GM20431 (cell line): ENCODE data around the gene KLB.
"Not testable (repeated sequence)": the region's sequence is repeated elsewhere in the genome, so short reads cannot be mapped to it uniquely, and the experiment has no call there.

Experiments
- in situ Hi-C: fragments of 300-500 bp; cut with MseI, MboI; formaldehyde crosslinking; loops from one replicate; pipeline ENCODE4 v1.15.0; 2020; ENCODE audit warnings: low sequenced_read_pairs; ENCODE audit not compliant: unreplicated experiment

The KLB gene

DNA sequence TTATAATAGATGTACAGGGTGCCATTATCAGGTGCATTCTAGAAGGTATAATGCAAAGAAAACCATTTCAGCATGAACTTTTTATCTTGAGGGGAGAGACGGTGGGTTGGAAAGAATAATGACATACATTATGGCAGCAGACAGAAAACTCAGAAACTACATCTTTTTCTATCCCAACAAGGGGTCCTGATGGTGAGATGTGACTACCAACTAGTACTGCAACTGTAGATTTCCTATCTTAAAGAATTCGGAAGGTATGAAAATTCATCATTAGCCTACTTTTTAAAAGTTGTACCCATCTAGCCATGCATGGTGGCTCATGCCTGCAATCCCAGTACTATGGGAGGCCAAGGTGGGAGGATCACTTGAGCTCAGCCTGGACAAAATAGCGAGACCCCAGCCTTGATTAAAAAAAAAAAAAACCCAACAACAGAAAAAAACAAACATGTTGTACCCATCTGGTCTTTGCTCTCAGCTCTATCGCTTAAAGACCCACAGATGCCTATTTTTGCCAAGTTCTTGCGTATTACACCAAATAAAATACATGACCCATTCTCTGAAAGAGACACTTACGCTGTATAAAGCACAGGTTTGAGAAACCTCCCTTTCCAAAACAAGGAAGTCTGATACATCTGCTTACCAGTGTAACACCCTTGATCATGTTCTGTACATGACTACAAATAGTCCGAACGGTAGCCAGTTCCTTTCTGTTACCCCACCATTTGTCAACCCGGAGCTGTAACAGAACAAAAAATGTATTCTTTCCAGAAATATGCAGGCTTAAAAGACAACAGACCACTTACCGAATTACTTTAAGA is 50.4 kb downstream of the KLB start:
- in situ Hi-C loops = no loop called here

DNA sequence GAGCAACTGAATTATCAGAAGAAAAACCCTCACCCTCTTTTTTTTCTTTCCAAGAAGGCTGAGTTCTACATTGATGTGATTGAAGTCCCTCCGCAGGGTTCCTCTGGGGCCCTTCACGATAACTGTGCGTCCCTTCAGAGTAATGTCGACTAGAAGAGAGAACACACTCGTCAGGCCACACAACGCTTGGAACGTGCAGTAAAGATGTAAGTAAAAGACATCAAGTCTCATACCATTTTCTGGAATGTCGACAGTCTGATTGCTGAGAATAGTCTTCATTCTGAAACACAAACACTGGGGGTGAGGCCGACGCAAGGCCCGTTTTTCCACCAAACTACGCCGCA is 51.4 kb downstream of the KLB start:
- in situ Hi-C loops = not testable (repeated sequence)

DNA sequence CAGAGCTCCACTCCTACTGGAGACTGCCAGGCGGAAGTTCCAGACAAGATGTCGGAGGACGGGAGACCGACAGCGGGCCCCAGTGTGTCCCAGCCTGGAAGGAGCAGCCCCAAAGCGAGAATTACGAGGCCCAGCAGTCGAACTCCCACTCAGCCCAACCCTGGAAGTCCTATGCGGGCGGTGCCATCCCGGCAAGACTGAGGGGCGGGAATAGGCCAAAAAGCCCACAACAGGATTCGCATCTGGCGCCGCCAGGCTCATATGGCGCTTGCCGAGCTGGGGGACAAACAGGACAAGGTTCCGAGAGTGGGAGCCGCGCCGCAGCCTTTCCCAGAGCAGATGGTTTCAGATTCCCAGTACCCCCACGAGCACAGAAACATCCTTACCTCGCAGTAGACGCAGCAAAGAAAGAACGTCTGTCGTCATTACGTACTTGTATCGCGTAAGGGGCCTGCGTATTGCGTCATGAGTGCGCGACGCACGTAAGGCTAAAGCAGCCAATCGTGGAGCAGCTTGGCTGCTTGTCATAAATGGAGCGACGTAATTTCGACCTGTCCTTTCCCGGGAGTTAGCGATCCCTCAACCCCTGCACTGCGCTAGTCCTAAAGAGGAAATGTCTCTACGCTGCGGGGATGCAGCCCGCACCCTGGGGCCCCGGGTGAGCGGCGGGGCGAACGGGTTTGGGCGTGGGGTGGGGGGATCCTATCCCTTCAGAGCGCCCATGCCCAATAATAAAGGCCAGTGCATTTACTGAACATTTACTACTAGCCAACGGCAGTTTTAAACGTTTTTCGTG is 52.0 kb downstream of the KLB start, which contains the start of the genes LIAS and RPL9:
TSS of gene LIAS (plus strand) at position 552 of the 796 bp plus-strand sequence. CDS start at position 614, 62 bp downstream.
TSS of gene RPL9 (minus strand) at position 418 of the 796 bp plus-strand sequence. CDS start 483 bp downstream, outside the sequence.
- in situ Hi-C loops = no loop called here

DNA sequence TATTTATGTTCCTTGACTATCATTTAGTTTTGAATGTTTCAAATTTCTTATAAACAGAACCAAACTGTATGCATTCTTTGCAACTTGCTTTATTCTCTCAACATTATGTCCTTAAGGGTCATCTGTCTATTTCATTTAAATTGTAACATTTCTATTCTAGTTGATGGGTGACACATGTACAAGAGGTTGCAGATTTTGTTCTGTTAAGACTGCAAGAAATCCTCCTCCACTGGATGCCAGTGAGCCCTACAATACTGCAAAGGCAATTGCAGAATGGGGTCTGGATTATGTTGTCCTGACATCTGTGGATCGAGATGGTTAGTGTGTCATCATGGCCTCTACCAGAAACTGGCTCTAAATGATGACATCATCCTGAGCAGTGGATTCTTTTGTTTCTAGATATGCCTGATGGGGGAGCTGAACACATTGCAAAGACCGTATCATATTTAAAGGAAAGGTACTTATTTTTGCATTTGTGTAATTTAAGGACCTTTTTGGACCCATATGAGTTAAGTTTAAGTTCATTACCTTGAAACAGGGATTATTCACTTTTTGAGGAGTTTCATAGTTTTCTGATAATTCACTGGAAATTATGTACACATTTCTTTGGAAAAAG is 58.3 kb downstream of the KLB start:
- in situ Hi-C loops = no loop called here

DNA sequence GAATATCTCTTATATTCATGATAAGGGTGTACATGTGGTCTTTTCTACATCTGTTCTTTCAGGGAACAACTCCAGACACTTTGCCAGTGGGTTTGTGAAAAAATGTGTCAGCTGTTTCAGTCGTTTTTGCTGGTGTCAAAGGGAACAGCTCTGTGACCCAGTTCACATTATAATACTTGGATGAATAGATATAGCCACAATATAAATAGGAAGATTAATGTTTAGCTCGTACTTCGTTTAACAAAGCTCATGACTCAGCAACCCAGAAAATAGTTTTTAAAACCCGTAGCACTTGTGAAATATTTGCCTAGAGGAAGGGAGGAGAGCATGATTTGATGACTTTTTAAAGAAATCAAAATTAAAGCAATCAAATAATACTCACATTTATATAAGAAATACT is 60.0 kb downstream of the KLB start:
- in situ Hi-C loops = no loop called here

DNA sequence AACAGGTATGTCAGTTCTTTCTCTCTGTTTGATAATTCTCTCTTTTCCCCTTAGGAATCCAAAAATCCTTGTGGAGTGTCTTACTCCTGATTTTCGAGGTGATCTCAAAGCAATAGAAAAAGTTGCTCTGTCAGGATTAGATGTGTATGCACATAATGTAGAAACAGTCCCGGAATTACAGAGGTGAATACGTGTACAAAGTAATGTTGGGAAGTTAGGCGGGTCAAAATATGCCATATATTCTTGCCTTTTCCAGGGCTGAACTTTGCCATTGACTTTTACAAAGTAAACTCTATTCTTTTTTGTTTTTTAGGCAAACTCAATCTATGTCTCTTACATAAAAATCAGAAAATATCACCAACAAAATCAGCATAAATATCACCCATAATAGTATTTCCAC is 60.7 kb downstream of the KLB start:
- in situ Hi-C loops = no loop called here

GRCh38 chr4:39469429-39470077 is 62.8 kb downstream of the KLB start:
- in situ Hi-C loops = no loop called here

DNA sequence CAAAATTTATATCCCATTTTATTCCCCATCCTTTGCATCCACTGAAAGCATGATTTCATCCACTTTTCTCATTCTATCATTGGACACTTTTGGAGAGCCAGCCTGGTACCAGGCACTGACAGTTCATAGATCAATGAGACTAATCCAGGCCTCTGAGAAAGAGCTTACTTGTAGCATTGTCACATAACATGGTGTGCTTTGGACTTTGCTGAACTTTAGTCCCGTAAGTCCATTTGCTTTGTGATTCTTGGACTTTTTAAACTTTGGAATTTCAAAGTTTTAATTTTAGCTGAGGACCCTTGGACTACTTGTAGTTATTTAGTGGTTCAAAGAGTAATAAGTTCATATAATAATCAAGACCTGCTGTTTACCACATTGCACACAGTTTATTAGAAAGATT is 63.7 kb downstream of the KLB start:
- in situ Hi-C loops = no loop called here

GRCh38 chr4:39472396-39472795 is 65.7 kb downstream of the KLB start:
- in situ Hi-C loops = no loop called here

DNA sequence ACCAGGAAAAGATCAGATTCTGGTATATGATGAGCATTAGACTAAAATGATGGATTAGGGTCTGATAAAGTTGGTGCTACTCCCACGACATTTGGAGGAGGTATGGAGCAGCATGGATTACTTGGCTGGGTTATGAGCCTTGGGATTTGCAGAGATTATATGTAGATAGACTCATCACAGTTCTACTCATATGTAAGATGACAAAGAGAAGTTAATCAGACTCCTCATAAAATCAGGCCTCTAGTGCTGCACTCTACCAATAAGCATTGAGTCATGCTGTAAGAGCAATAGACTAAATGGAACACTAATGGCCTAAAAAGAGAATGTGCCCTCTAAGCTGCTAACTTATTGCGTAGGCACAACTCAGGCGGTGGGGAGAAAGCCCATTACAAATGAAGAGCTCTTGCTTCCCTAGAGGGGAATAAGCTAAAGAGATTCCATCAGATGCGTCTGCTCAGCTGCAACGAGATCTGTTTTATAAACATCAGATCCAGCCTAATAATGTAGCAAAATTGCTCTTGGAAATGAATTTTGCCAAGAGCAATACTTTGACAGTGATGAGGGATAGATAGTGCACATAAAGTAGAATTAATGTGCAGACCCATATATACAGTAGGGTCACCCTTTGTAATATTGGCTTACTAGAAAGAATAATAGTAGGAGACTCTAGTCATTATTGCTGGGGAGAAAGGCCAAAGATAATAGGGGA is 69.6 kb downstream of the KLB start:
- in situ Hi-C loops = loop anchor here (25.0 kb wide), 1 partner anchor 511 kb away; the partner anchor contains the start of gene PDS5A

- in situ Hi-C loops = loop anchor here (25.0 kb wide), 1 partner anchor 507 kb away; the partner anchor contains the start of gene PDS5A
Observed at GRCh38 chr4:39480251-39480650, 73.5 kb downstream of the KLB start.

DNA sequence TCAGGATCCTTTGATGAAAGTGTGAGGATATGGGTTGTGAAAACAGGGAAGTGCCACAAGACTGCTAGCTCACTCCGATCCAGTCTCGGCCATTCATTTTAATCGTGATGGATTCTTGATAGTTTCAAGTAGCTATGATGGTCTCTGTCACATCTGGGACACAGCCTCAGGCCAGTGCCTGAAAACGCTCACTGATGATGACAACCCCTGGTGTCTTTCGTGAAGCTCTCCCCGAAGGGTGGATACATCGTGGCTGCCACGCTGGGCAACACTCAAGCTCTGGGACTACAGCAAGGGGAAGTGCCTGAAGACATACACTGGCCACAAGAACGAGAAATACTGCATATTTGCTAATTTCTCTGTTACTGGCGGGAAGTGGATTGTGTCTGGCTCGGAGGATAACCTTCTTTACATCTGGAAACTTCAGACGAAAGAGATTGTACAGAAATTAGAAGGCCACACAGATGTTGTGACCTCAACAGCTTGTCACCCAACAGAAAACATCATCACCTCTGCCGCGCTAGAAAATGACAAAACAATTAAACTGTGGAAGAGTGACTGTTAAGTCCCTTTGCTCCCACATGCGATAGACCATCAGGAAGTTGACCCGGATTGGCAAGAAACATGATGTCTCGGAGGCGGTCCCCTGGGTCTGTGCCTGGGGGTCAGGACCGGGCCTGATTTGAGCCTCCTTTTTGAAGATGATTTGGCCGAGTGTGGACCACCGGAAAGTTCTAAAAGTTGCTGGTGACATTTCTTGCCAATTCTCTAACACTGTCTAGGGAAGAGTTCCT is 74.4 kb downstream of the KLB start:
- in situ Hi-C loops = loop anchor here (25.0 kb wide), 1 partner anchor 506 kb away; the partner anchor contains the start of gene PDS5A

DNA sequence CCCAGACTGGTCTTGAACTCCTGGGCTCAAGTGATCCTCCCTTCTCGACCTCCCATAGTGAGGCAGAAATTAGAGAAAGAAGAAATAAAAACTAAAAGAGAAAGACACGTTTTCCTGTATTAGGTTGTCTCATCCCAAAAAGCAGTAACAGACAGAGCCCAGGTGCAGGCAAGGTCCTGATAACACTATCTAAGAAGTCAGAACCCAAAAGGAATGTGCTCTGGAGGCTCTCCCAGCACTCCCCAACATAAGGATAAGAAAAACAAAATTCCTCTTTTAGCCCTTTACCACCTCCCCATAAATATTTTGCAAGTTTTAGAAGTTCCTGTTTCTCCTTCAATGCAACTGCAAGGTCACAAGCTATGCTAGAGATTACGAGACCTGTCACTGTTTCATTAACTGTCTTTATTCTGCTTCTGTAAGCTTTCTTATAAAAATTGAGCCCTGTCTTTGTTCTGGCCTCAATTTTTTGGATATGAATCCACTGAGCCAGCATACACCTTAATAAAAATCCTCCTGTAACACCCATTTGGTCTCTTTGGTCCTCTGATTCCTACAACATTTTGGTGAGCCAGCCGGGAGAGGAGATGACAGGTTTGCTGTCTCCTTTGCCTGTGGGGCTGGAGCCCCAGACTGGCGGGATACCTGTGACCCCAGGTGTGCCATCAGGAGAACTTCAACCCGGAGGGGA is 78.0 kb downstream of the KLB start:
- in situ Hi-C loops = loop anchor here (25.0 kb wide), 1 partner anchor 503 kb away; the partner anchor contains the start of gene PDS5A

DNA sequence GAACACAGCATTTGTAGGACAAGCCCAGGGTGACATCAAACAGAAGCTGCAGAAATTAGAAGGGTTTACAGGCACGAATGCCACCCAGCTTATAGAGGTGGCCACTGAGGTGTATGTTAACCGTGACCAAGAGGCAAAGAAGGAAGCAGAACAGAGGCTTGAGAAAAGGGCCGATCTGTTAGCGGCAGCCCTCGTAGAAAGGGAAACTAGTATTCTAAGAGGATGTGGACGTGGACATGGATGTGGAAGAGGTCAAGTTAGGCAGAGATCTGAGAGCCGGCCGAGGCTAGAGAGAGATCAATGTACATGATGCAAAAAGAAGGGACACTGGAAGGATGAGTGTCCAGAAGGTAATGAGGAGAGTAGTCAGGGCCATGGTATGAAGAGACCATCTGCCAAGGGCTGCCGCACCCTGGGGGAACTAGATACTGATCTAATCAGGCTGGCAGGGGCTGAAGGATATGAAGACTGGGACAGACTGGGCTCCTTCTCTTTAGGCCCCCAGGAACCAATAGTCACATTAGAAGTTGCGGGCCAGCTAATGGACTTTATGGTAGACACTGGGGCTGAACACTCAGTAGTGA is 79.6 kb downstream of the KLB start:
- in situ Hi-C loops = loop anchor here (25.0 kb wide), 1 partner anchor 501 kb away; the partner anchor contains the start of gene PDS5A

DNA sequence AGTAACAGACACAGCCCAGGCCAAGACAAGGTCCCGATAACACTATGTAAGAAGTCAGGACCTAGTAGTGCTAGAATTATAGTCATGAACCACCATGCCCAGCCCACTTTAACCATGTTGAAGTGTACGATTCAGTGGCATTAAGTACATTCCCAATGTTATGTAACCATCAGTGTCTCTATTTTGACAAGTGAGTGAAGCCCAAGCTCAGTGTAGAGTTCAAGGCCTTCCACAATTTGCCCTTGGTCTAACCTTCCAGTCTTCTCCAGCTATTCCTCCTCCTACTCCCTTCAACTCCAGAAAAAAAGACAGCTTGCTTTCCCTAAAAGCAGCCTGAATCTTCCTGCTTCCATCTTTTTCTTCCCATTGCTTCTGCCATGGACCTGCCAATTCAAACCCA is 83.6 kb downstream of the KLB start:
- in situ Hi-C loops = loop anchor here (25.0 kb wide), 1 partner anchor 497 kb away; the partner anchor contains the start of gene PDS5A

DNA sequence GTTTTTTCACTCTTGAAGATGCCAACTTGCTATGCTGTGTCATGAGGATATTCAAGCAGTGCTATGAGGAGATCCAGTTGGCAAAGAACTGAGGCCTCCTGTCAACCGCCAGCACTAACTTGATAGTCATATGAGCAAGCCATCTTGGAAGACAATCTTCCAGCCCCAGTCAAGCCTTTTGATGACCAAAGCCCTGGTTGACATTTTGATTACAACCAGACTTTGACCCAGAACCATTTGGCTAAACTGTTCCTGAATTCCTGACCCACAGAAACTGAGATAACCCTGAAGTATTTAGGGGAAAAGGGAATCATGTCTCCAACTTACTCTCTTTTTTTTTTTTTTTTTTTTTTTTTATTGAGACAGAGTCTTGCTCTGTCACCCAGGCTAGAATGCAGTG is 87.6 kb downstream of the KLB start:
- in situ Hi-C loops = loop anchor here (25.0 kb wide), 1 partner anchor 493 kb away; the partner anchor contains the start of gene PDS5A

DNA sequence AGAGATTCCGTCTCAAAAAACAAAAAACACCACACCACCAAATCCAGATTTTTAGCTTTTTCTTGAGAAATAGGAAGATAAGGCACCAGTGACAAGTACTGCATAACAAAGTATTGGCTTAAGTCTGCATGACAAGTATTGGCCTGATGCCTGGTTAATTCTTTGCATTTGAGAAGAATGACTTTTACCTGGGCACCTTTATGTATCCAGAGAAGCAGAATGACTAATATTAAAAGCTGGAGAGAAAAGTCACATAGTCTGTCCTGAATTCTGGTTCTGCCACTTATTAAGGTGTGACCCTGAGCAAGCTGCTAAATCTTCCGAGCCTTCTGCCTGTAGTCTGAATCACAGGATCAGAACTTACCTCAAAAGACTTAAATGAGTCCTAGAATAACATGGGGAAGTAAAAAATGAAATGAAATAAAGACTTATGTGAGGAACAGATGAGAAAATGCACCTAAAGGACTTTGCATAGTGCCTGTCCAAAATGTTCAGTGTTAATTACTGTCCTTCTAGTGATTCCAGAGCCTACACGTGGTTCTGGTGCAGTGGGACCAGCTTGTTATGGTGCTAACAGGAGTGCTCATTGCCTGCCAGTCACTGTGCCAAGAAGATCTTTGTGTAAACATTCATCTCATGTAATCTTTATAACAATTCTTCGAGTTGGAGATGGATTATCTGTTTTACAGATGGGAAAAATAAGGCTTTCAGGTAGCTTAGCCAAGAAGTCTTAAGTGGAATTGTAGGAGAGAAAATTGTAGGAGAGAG is 88.9 kb downstream of the KLB start:
- in situ Hi-C loops = loop anchor here (25.0 kb wide), 1 partner anchor 492 kb away; the partner anchor contains the start of gene PDS5A
